HCT116 (cell line): Measurements from ENCODE around the gene CTBP2. TPM values are rescaled to one million over a fixed set of nuclear protein-coding genes. Genes with fewer than 3 reads are reported as not detected.
"Not testable (repeated sequence)": the region's sequence is repeated elsewhere in the genome, so short reads cannot be mapped to it uniquely, and the experiment has no call there.

Experiments
- ATAC-seq: fragments of 200-7000 bp; cut with Tn5 transposase; 2 replicates; pipeline ENCODE4 v1.9.1; 2020; ENCODE audit warnings: mild to moderate bottlenecking, moderate library complexity
- BruUV-seq: library from RNA; stranded (reverse); fragments of 400-500 nt; replicated peaks from 2 replicates; lab custom pipeline; 2021; lab: Mats Ljungman, UMichigan
- CTCF ChIA-PET: fragments of 300-600 bp; sonication (Branson Sonifier 250); formaldehyde crosslinking; loops from one replicate; lab custom pipeline; 2021; ENCODE audit warnings: antibody characterized with exemption; lab: Charles Lee
- POLR2A ChIA-PET: fragments of 300-600, 350-600 bp; sonication (Branson Sonifier 250); formaldehyde crosslinking; loops from one replicate; lab custom pipeline; 2021; ENCODE audit warnings: antibody characterized with exemption; lab: Charles Lee
- RAD21 ChIA-PET, 2 experiments: fragments of 300-600 bp; sonication (Branson Sonifier 250); formaldehyde crosslinking; loops; one replicate each; lab custom pipeline; 2023; ENCODE audit warnings: low total read pairs in 2 of 2; ENCODE audit not compliant: uncharacterized antibody in 2 of 2, unreplicated experiment in 2 of 2, low non-redundant PET in 1 of 2; lab: Charles Lee
- DNase-seq: peaks from one replicate; pipeline ENCODE4 v3.0.0-alpha.2; 2010; ENCODE audit warnings: low read depth, low spot score
- H2AFZ ChIP-seq: fragments of 200-600 bp; shearing (Covaris generic), sonication (generic); 2 replicates; pipeline ENCODE4 v1.6.1; 2017; ENCODE audit warnings: low read depth, mixed run types, mixed read lengths, antibody characterized with exemption, low read length; ENCODE audit not compliant: poor library complexity, severe bottlenecking
- H3K27ac ChIP-seq: 2 replicates; pipeline ENCODE4 v1.5.1; 2012; ENCODE audit warnings: low read depth, low read length
- H3K27me3 ChIP-seq: fragments of 200-600 bp; sonication (generic); 2 replicates; pipeline ENCODE4 v1.6.1; 2016; ENCODE audit warnings: mixed run types, low read length, mixed read lengths; ENCODE audit not compliant: insufficient read depth
- H3K36me3 ChIP-seq, 2 experiments: fragments of 200-500 bp in 1 of 2; fragments of 200-600 bp in 1 of 2; sonication (Bioruptor generic) in 1 of 2; sonication (generic) in 1 of 2; 2 replicates each; pipeline versions ENCODE4 v1.5.1 to v1.6.1; 2014 to 2016; ENCODE audit warnings: low read length in 2 of 2, inconsistent platforms in 1 of 2, mixed read lengths in 1 of 2, mixed run types in 1 of 2; ENCODE audit not compliant: insufficient read depth in 2 of 2, control insufficient read depth in 1 of 2
- H3K4me1 ChIP-seq, 2 experiments: fragments of 200-600 bp in 1 of 2; sonication (generic) in 1 of 2; 2 replicates each; pipeline versions ENCODE4 v1.5.1 to v1.6.1; 2012 to 2017; ENCODE audit warnings: low read length in 2 of 2, inconsistent platforms in 1 of 2, mild to moderate bottlenecking in 1 of 2, mixed read lengths in 1 of 2, mixed run types in 1 of 2, moderate library complexity in 1 of 2; ENCODE audit not compliant: insufficient read depth in 2 of 2, control insufficient read depth in 1 of 2
- H3K4me2 ChIP-seq: fragments of 200-600 bp; sonication (generic); 2 replicates; pipeline ENCODE4 v1.6.1; 2017; ENCODE audit warnings: mixed run types, low read length, mixed read lengths
- H3K4me3 ChIP-seq, 2 experiments: fragments of 200-600 bp in 1 of 2; sonication (generic) in 1 of 2; replicated peaks in 1 of 2; 2 replicates each; pipeline ENCODE4 v1.5.1; 2011 to 2016; ENCODE audit warnings: low read length in 2 of 2, control low read depth in 1 of 2, low read depth in 1 of 2, mild to moderate bottlenecking in 1 of 2, mixed read lengths in 1 of 2, mixed run types in 1 of 2
- H3K79me2 ChIP-seq: fragments of 200-600 bp; sonication (generic); 2 replicates; pipeline ENCODE4 v1.6.1; 2017; ENCODE audit warnings: mild to moderate bottlenecking, mixed run types, low read length, moderate library complexity, mixed read lengths; ENCODE audit not compliant: insufficient read depth
- H3K9ac ChIP-seq: fragments of 200-600 bp; sonication (generic); 2 replicates; pipeline ENCODE4 v1.6.1; 2016; ENCODE audit warnings: low read length, mixed read lengths
- H3K9me2 ChIP-seq: fragments of 200-600 bp; sonication (generic), shearing (Covaris generic); 2 replicates; pipeline ENCODE4 v1.6.1; 2017; ENCODE audit warnings: mixed run types, mild to moderate bottlenecking, moderate library complexity; ENCODE audit not compliant: insufficient read depth
- H3K9me3 ChIP-seq, 2 experiments: fragments of 200-500 bp in 1 of 2; fragments of 200-600 bp in 1 of 2; sonication (Bioruptor generic) in 1 of 2; sonication (generic) in 1 of 2; 2 replicates each; pipeline ENCODE4 v1.6.1; 2014 to 2017; ENCODE audit warnings: low read length in 2 of 2, mixed read lengths in 2 of 2, inconsistent platforms in 1 of 2, low read depth in 1 of 2, mild to moderate bottlenecking in 1 of 2, mixed run types in 1 of 2, moderate library complexity in 1 of 2; ENCODE audit not compliant: control insufficient read depth in 1 of 2, insufficient read depth in 1 of 2
- H4K20me1 ChIP-seq: fragments of 200-600 bp; sonication (generic), shearing (Covaris generic); 2 replicates; pipeline ENCODE4 v1.6.1; 2017; ENCODE audit warnings: mixed run types, mild to moderate bottlenecking, moderate library complexity; ENCODE audit not compliant: insufficient read depth
- ATF3 ChIP-seq: IDR thresholded peaks from 2 replicates; pipeline ENCODE4 v1.6.1; 2012
- CBX3 ChIP-seq: IDR thresholded peaks from 2 replicates; pipeline ENCODE4 v1.6.1; 2012; ENCODE audit warnings: low read depth
- JUND ChIP-seq: IDR thresholded peaks from 2 replicates; pipeline ENCODE4 v1.6.1; 2012
- SP1 ChIP-seq: IDR thresholded peaks from 2 replicates; pipeline ENCODE4 v1.6.1; 2012; ENCODE audit warnings: low read depth
- ZBTB33 ChIP-seq: IDR thresholded peaks from 2 replicates; pipeline ENCODE4 v1.6.1; 2011; ENCODE audit warnings: mild to moderate bottlenecking, low read length, moderate library complexity; ENCODE audit not compliant: insufficient replicate concordance; ENCODE audit errors: extremely low read depth
- ZFX ChIP-seq: fragments of 450-650 bp; IDR thresholded peaks from 2 replicates; pipeline ENCODE4 v1.6.1; 2017
- intact Hi-C: fragments of 100-400 bp; cut with micrococcal nuclease; formaldehyde crosslinking; loops from 2 replicates; pipeline ENCODE4 v1.10.0; 2022
- total RNA-seq: library from RNA; stranded (reverse); gene quantifications from one replicate; pipeline ENCODE4 v1.2.1, GENCODE V29; 2021; ENCODE audit not compliant: unreplicated experiment

Gene CTBP2
- total RNA-seq, 1 experiment from 2014 or later = 144 TPM

- H3K9ac ChIP-seq, H3K4me3 ChIP-seq, H3K27me3 ChIP-seq, CTCF ChIA-PET, H3K9me2 ChIP-seq, POLR2A ChIA-PET, H3K4me2 ChIP-seq, DNase-seq, H3K4me1 ChIP-seq, H3K27ac ChIP-seq, H3K9me3 ChIP-seq, H3K79me2 ChIP-seq, H2AFZ ChIP-seq, RAD21 ChIA-PET, ATAC-seq: not testable (repeated sequence)
- Histone ChIP-seq H4K20me1 (peaks cover 10% of the 10 kb centered on the region), H3K36me3 (peaks cover 52 to 69% of the 10 kb centered on the region in 2 experiments)
- intact Hi-C loops = loop anchor here (10.0 kb wide), 1 partner anchor 454 kb away; no protein-coding TSS in a partner anchor
- TSS peak; percentile 30 for BruUV-seq
These were observed 171.6 kb downstream of the CTBP2 start for GRCh38 chr10:124988753-124989152.

- H3K9me3 ChIP-seq = no peaks in the 10 kb centered on the region
- no peak overlapping the region for H3K9ac ChIP-seq
- TF ChIP-seq ATF3 (no peak), ZBTB33 (no peak), ZFX (no peak), SP1 (no peak), JUND (no peak), CBX3 (no peak)
- H3K36me3 ChIP-seq = peaks cover 48 to 65% of the 10 kb centered on the region in 2 experiments
- intact Hi-C loops = loop anchor here (10.0 kb wide), 1 partner anchor 453 kb away; no protein-coding TSS in a partner anchor
- POLR2A ChIA-PET = no interaction called here
- ATAC-seq (no peak), DNase-seq (no peak)
- no peak overlapping the region for H3K4me3 ChIP-seq
- RAD21 ChIA-PET = no interaction called here
- H4K20me1 ChIP-seq = peaks cover 10% of the 10 kb centered on the region
- no peak overlapping the region for H3K27ac ChIP-seq
- no peaks in the 10 kb centered on the region for H3K9me2 ChIP-seq
- no peak overlapping the region for H3K4me2 ChIP-seq
- CTCF ChIA-PET = no interaction called here
- no peak overlapping the region for H2AFZ ChIP-seq
- H3K79me2 ChIP-seq = peaks cover 8% of the 10 kb centered on the region; the same call in 1 of the 2 replicates
- BruUV-seq = no TSS peak
- no peaks in the 10 kb centered on the region for H3K4me1 ChIP-seq
- no peaks in the 10 kb centered on the region for H3K27me3 ChIP-seq
These were observed 172.6 kb downstream of the CTBP2 start for GRCh38 chr10:124987788-124988187.
